Activated naive CD4-positive, alpha-beta T cell (primary cell): ENCODE data around the gene VAV1.
"Not testable (repeated sequence)": the region's sequence is repeated elsewhere in the genome, so short reads cannot be mapped to it uniquely, and the experiment has no call there.

Experiments
- DNase-seq, 4 experiments: peaks; one replicate each; lab custom pipeline; 2025; lab: John Stamatoyannopoulos, UW

The VAV1 gene

GRCh38 chr19:6737284-6737872 lies 35.1 kb upstream of the VAV1 start, which contains the start of gene GPR108:
Gene GPR108 (minus strand): TSS chr19:6737580. CDS start chr19:6737576, 4 bp downstream.
- peak; percentile 91 to 98 (median 96) for DNase-seq

DNA sequence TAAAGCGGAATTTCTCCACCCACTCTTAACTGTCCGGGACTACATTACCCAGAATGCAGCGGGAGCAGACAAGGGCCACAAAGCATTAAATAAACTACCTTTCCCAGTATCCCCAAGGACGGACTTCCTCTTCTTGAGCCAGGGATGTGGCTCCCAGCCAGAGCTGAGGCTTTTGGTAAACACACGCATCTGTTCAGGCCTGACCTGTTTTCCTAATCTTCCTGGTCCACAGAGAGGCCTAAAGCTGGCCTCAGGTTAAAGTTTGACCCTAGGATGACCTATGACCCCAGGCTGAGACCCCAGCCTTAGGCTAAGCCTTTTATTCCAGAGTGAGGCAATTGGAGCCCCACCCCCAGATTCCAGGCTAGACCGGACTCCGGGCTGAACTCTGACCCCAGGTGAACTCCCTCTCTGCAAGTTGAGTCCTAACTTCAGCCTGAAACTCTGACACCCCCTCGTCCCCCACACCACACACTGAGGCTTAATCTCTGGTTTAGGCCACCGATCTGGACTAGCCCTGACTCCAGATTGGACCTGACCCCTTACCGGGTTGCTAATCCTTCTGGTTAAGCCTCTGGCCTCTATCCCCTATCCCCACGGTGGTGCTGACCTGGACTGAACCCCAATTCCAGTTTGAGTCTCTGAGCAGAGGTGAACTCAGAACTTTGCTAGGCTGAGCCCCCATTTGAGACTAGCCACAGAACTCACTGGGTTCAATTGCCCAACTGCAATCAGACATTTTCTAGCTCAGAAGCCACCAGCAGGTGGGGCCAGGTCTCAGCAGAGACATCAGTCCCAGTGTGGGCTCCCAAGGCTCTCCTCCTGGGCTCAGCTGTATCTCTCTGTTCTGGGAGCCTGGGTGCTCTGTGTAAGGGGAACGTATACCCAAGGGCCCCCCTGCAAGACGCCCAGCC lies 34.4 kb upstream of the VAV1 start:
- peak in 3 of 4 experiments; percentile 38 to 66 (median 51) for DNase-seq

GRCh38 chr19:6738787-6739389 lies 33.6 kb upstream of the VAV1 start:
- peak in 1 of 4 experiments; percentile 34 for DNase-seq

DNA sequence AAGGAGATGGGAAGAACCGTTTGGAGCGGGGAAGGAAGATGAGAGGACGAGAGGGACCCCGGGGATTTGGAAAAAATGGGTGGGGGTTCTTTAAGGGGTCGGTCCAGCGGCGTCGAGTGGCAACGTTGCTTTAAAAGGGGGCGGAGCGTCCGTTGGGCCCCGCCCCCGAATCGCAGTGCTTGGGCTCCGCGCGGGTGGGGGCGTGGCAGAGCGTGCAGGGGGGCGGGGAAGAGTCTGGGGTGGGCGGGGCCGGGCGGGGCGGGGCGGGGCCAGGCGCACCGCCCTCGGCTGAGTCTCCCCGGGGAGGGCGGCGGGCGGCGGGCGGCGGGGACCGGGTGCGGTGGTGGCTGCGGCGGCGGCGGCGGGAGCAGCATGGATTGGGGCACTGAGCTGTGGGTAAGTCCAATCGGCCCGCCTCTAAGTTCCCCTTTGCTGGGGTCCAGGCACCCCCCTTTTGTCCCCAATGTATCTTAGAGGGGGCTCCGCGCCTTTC lies 33.1 kb upstream of the VAV1 start, which contains the start of gene TRIP10:
Gene TRIP10 (plus strand): TSS at position 291 of the 493 bp plus-strand sequence. CDS start 82 bp downstream, at position 373.
- peak; percentile 53 to 80 (median 65) for DNase-seq

DNA sequence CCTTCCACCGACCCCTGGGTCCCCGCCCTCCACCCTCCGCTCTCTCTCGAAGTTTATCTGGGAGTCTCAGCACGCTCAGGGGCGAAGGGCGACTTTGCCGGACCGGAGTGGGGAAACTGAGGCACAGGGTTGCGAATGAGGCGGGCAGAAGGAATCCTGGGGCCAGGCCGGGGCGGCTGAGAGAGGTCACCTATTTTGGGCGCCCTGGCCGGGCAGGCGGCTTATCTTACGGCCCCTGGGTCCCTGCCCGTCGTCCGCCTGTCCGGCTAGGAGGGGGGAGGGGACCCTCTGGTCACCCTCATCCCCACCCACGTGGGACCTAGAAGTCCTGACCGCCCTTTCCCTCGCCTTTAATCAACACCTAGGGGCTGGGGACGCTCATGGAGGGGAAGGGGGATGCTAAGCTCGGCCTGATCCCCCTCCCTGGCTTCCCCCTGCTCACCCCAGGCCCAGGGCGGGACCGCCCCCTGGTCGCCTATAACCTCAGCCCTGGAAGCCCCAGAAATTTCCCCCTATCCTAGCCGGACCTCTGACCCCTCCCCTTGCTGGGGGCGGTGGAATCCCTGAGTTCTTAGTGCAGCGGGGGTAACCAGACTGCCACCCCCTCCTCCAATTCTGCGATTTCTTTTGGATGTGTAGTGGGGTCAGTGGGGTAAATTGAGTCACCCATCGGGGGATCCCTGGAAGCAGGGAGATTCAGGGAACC lies 32.5 kb upstream of the VAV1 start:
- DNase-seq: no peak

GRCh38 chr19:6740589-6741343 lies 31.7 kb upstream of the VAV1 start:
- peak in 1 of 4 experiments; percentile 13 for DNase-seq

- DNase-seq: no peak
Measured at GRCh38 chr19:6743066-6743465, 29.4 kb upstream of the VAV1 start.

GRCh38 chr19:6743714-6744380 lies 28.7 kb upstream of the VAV1 start:
- DNase-seq: no peak

DNA sequence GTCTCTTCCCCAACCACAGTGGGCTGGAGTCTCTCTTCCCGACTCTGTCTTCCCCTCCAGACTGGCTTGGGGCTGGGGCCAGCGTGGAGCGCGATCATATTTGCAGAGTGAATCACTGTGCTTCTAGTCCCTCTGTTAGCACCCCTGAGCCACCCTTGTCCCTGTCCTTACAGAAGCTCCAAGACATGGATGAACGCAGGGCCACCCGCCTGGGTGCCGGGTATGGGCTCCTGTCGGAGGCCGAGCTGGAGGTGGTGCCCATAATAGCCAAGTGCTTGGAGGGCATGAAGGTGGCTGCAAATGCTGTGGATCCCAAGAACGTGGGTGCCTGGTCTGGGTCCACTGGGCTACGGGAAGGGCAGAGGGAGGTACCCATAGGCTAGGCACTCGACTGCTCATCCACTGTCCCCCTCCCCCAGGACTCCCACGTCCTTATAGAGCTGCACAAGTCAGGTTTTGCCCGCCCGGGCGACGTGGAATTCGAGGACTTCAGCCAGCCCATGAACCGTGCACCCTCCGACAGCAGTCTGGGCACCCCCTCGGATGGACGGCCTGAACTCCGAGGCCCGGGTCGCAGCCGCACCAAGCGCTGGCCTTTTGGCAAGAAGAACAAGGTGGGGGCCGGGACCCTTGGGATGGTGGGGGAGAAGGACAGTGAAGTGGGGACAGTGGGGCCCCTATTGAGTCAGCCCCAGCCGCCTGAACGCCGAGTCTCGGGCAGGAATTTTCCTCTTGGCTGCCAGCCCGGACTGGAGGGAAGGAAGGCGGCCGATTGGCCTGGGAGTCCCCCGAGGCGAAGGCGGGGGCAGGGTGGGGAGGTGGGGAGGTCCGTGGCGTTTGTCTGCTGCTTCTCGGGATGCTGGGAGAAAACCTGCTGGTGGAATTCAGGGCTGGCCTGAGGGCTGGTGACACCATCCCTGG lies 27.9 kb upstream of the VAV1 start:
- no peak for DNase-seq

GRCh38 chr19:6745965-6746364 lies 26.5 kb upstream of the VAV1 start:
- DNase-seq: no peak

DNA sequence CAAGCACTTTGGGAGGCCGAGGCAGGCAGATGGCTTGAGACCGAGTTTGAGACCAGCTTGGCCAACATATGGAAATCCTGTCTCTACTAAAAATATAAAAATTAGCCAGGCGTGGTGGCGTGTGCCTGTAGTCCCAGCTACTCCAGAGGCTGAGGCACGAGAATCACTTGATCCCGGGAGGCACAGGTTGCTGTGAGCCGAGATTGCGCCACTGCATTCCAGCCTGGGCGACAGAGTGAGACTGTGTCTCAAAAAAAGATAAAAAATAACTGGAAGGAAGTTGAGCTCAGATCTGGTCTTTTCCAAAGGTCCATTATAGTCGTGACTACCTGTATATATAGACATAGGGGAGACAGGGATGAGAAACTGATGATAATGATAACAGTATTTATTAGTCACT lies 24.0 kb upstream of the VAV1 start:
- DNase-seq: not testable (repeated sequence)

DNA sequence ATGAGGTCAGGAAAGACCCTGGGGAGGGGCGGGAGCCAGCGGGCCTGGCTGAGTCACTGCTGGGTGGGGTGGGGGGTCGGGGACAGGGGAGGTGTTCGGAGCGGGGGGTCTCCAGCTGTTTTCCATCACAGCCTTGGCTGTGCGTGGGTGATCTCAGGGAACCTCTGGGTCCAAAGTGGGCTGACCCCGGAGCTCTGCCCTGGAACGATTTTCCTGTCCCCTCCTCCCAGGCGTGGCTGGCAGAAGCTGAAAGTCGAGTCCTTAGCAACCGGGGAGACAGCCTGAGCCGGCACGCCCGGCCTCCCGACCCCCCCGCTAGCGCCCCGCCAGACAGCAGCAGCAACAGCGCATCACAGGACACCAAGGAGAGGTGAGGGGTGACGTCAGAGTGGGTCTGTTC lies 22.4 kb upstream of the VAV1 start:
- DNase-seq: no peak

DNA sequence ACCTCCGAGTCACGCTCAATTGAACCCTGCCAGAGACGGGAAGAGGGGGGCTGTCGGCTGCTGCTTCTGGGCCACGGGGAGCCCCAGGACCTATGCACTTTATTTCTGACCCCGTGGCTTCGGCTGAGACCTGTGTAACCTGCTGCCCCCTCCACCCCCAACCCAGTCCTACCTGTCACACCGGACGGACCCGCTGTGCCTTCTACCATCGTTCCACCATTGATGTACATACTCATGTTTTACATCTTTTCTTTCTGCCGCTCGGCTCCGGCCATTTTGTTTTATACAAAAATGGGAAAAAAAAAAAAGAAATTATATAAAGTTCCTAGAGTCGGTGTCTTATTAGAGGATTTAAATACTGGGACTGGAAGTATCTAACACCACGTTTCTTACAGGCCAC lies 21.3 kb upstream of the VAV1 start:
- DNase-seq: no peak

- DNase-seq: no peak
Measured at GRCh38 chr19:6752256-6753177, 20.0 kb upstream of the VAV1 start.

GRCh38 chr19:6753178-6754031 lies 19.1 kb upstream of the VAV1 start:
- peak; percentile 44 to 62 (median 55) for DNase-seq

- DNase-seq: no peak
Measured at GRCh38 chr19:6754136-6754535, 18.4 kb upstream of the VAV1 start.
